ENCODE results near the gene FGD2.

FGD2 gene

DNA sequence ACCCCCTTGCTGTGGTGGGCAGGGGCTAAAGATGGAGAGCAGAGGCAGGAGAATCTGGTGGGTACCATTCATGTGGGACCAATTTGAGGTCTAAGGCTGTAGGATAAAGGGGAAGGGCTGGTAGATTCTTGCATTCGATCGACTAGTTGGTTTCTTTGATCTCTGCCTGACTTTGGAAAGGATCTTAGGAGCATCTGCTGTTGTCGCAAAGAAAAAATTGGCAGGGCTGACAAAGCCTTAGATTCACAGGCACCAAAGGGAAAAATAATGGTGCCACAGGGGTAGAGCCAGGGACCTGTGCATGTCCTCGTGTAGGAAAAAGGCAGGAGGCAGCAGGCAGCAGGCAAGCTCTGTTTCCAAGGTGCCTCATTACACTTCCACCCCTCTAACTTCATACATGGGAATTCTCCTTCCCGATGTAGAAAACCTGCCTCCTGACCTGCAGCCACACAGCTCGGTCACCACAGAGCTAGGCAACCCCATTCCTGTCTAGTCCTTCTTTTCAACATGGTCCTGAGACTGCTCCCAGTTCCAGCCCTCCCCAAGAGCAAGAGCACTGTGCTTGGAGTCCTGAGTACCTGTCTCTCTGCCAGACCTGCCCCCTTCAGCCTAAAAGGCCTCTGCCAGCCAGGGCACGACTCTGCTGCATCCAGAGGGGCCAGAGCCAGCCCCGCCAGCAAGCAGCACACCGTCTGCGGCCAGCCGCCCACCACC lies 71.9 kb downstream of the FGD2 start:
- TF ChIP-seq GATA3 (IDR thresholded peaks at IDR 0.05; ENCODE audit: low read depth, low read length) (no peak), GATA2 (IDR thresholded peaks at IDR 0.05; ENCODE audit: low read depth, low read length) (no peak)

DNA sequence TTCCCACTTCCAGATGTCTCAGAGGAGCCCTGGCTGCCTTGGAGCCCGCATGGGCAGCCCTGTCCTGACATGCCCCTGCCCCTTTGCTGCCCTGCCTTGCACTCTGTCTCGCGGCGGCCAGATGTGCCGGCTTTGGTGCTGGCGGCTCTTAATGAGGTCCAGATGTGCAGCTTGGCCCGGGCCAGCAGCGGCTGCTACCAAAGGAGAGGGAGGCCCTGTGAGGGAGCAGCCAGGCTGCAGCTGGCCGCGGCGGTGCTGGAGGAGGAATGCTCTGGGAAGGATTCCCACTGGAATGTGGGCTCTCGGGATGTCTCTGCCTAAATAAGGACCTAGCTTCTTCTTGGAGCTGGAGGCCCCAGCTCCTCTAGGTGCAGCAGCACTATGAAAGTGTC lies 72.4 kb downstream of the FGD2 start:
- TF ChIP-seq GATA2 (IDR thresholded peaks at IDR 0.05; ENCODE audit: low read depth, low read length) (no peak), GATA3 (IDR thresholded peaks at IDR 0.05; ENCODE audit: low read depth, low read length) (no peak)
